ENCODE results near the gene SPRN.

The SPRN gene

DNA sequence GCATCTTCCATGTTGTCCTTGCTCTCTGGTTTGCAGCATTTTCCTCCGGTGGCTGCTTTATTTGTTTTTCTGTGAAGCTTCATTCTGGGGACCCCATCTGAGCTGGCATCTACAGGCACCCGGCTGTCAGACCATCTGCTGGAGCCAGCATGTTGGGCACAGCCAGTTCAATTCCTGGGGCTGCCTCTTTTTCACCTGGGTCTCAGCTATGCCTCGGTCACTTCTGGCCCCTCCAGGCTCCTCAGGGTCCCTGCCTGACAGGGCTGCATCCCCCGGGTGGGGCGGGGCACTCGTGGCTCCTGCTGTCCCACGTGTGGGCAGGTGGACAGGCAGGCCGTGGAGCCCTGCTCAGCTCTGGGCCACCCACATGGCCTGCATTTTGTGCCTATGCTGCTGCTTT, 37.4 kb upstream of the SPRN start:
- Histone ChIP-seq H3K9me3 (no peaks in the 10 kb centered on the region), H3K27ac (no peak overlapping the region), H3K27me3 (peaks cover 4% of the 10 kb centered on the region), H3K4me3 (ENCODE audit: low read depth in 1 of 2, low read length in 1 of 2) (no peak overlapping the region), H3K36me3 (no peaks in the 10 kb centered on the region), H3K4me1 (ENCODE audit: control insufficient read depth in 1 of 2, insufficient read depth in 1 of 2, low read depth in 1 of 2, low read length in 1 of 2) (no peaks in the 10 kb centered on the region)
- TF ChIP-seq, protein P1, sequence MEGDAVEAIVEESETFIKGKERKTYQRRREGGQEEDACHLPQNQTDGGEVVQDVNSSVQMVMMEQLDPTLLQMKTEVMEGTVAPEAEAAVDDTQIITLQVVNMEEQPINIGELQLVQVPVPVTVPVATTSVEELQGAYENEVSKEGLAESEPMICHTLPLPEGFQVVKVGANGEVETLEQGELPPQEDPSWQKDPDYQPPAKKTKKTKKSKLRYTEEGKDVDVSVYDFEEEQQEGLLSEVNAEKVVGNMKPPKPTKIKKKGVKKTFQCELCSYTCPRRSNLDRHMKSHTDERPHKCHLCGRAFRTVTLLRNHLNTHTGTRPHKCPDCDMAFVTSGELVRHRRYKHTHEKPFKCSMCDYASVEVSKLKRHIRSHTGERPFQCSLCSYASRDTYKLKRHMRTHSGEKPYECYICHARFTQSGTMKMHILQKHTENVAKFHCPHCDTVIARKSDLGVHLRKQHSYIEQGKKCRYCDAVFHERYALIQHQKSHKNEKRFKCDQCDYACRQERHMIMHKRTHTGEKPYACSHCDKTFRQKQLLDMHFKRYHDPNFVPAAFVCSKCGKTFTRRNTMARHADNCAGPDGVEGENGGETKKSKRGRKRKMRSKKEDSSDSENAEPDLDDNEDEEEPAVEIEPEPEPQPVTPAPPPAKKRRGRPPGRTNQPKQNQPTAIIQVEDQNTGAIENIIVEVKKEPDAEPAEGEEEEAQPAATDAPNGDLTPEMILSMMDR (IDR thresholded peaks at IDR 0.05), result no peak

DNA sequence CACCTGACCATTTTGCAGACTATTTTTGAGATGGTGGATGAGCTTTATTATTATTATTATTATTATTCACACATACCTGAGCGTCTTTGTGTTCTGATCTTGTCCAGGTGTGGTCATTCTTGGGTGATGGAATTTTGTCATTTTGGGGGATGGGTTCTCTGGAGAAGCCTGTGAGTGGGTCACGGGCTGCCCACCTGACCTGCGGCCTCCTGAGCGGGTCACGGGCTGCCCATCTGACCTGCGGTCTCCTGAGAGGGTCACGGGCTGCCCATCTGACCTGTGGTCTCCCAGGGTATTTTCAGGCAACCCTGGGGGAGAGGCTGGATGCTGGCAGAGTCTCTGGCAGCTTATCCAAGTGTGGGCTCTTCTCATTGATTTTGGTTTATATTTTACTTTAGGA, 36.6 kb upstream of the SPRN start:
- H3K27ac ChIP-seq, result no peak overlapping the region
- H3K36me3 ChIP-seq, result no peaks in the 10 kb centered on the region
- no peak overlapping the region for H3K4me3 ChIP-seq (ENCODE audit: low read depth in 1 of 2, low read length in 1 of 2)
- no peaks in the 10 kb centered on the region for H3K4me1 ChIP-seq (ENCODE audit: control insufficient read depth in 1 of 2, insufficient read depth in 1 of 2, low read depth in 1 of 2, low read length in 1 of 2)
- no peaks in the 10 kb centered on the region for H3K9me3 ChIP-seq
- TF ChIP-seq, protein P1 (IDR thresholded peaks at IDR 0.05), result no peak
- peaks cover 4% of the 10 kb centered on the region for H3K27me3 ChIP-seq

DNA sequence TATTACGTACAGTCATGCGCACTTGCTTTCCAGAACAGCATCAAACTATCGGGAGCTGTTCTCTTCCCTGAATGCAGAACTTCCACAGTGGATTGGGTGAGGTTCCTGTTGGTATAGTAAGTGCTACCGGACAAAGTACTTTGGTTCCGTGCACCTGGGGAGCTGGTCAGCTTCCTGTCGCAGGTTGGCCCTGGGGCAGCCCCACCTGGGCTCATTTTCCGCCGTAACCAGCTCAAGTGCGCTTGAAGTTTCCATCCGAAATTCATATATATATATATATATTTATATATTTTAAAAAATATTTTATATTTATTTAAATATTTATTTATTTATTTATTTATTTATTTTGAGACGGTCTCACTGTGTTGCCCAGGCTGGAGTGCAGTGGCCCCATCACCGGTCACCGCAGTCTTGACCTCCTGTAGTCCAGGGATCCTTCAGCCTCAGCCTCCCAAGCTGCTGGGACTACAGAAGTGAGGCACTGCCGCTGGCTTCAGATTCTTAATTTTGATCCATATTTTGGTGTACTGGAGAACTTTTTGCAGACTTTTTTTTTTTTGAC, 35.9 kb upstream of the SPRN start:
- TF ChIP-seq, protein P1 (IDR thresholded peaks at IDR 0.05), result no peak
- Histone ChIP-seq H3K9me3 (no peaks in the 10 kb centered on the region), H3K27me3 (peaks cover 3% of the 10 kb centered on the region)

DNA sequence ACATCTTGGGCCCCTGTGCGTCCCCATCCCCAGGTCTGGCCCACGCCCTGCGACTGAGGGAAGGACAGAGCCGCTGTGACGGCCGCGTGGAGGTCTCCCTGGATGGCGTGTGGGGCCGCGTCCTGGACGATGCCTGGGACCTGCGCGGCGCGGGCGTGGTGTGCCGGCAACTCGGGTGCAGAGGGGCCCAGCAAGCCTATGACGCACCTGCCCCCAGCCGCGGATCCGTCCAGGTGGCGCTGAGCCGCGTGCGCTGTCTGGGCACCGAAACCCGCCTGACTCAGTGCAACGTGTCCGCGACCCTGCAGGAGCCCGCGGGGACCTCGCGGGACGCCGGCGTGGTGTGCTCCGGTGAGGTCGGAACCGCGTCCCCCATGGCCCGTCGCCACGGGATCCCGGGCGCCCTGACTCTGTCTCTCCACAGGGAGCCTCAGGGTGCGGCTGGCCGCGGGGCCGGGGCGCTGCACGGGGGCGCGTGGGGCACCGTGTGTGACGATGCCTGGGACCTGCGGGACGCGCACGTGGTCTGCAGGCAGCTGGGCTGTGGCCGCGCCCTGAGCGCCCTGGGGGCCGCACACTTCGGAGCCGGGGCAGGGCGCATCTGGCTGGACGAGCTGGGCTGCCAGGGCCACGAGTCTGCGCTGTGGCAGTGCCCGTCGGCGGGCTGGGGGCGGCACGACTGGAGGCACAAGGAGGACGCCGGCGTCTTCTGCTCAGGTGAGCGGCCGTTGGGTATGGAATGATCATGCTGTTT, 35.2 kb upstream of the SPRN start:
- Histone ChIP-seq H3K4me1 (ENCODE audit: control insufficient read depth in 1 of 2, insufficient read depth in 1 of 2, low read depth in 1 of 2, low read length in 1 of 2) (no peaks in the 10 kb centered on the region), H3K9me3 (no peaks in the 10 kb centered on the region), H3K27ac (no peak overlapping the region), H3K27me3 (no peaks in the 10 kb centered on the region), H3K4me3 (ENCODE audit: low read depth in 1 of 2, low read length in 1 of 2) (no peak overlapping the region), H3K36me3 (no peaks in the 10 kb centered on the region)
- TF ChIP-seq, protein P1 (IDR thresholded peaks at IDR 0.05), result no peak

More for the DNA sequence above, 35.9 kb upstream of the SPRN start:
- Histone ChIP-seq H3K4me1 (ENCODE audit: control insufficient read depth in 1 of 2, insufficient read depth in 1 of 2, low read depth in 1 of 2, low read length in 1 of 2) (no peaks in the 10 kb centered on the region), H3K36me3 (no peaks in the 10 kb centered on the region), H3K27ac (no peak overlapping the region), H3K4me3 (ENCODE audit: low read depth in 1 of 2, low read length in 1 of 2) (no peak overlapping the region)

DNA sequence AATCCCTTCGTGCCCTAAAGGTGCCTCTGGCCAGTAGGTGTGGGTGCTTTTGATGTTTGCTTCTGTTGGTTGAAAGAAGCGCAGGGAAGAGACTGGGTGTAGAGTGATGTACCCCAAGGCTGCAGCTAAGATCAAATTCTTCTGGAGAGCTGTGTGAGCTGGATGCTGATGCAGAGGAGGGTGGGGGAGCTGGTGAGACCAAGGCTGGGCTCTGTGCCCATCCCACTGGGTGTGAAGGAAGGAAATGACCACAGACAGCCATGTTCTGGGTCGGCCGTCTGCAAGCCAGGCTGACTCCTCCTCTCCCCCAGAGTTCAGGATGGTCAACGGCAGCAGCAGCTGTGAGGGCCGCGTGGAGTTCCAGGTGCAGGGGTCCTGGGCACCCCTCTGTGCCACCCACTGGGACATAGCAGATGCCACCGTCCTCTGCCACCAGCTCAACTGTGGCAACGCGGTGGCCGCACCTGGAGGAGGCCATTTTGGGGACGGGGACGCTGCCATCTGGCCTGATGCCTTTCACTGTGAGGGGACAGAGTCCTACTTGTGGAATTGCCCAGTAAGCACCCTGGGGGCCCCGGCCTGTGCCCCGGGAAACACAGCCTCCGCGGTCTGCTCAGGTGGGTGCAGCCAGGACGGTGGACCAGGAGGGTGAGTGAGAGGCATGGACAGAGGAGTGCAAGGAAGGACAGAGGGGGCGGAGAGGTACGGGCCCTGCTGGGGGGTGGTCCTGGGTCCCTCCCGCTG, 34.5 kb upstream of the SPRN start:
- TF ChIP-seq, protein P1 (IDR thresholded peaks at IDR 0.05), result no peak
- Histone ChIP-seq H3K4me1 (ENCODE audit: control insufficient read depth in 1 of 2, insufficient read depth in 1 of 2, low read depth in 1 of 2, low read length in 1 of 2) (no peaks in the 10 kb centered on the region), H3K9me3 (no peaks in the 10 kb centered on the region), H3K4me3 (ENCODE audit: low read depth in 1 of 2, low read length in 1 of 2) (no peak overlapping the region), H3K36me3 (no peaks in the 10 kb centered on the region), H3K27me3 (no peaks in the 10 kb centered on the region), H3K27ac (no peak overlapping the region)
